B cell (primary cell): ENCODE results near the gene AARS2.
A peak's percentile ranks its signal among the peaks of the same experiment; 100 is the strongest.

Experiments
- CTCF ChIP-seq: fragments of 200-600 bp; IDR thresholded peaks from one replicate; pipeline ENCODE4 v1.8.0; 2022; ENCODE audit warnings: antibody characterized with exemption, mild to moderate bottlenecking
- EZH2 ChIP-seq: IDR thresholded peaks from 2 replicates; pipeline ENCODE4 v1.6.1; 2012; ENCODE audit warnings: borderline replicate concordance, low read depth, mild to moderate bottlenecking, moderate library complexity, low read length; ENCODE audit not compliant: insufficient read depth, poor library complexity, severe bottlenecking

GRCh38 chr6:44270526-44271405, 42.4 kb downstream of the AARS2 start:
- peak; percentile 12 for TF ChIP-seq EZH2
- no peak for TF ChIP-seq CTCF
